ENCODE results near the gene NEXN.
"Not testable (repeated sequence)": the region's sequence is repeated elsewhere in the genome, so short reads cannot be mapped to it uniquely, and the experiment has no call there.

Gene NEXN

DNA sequence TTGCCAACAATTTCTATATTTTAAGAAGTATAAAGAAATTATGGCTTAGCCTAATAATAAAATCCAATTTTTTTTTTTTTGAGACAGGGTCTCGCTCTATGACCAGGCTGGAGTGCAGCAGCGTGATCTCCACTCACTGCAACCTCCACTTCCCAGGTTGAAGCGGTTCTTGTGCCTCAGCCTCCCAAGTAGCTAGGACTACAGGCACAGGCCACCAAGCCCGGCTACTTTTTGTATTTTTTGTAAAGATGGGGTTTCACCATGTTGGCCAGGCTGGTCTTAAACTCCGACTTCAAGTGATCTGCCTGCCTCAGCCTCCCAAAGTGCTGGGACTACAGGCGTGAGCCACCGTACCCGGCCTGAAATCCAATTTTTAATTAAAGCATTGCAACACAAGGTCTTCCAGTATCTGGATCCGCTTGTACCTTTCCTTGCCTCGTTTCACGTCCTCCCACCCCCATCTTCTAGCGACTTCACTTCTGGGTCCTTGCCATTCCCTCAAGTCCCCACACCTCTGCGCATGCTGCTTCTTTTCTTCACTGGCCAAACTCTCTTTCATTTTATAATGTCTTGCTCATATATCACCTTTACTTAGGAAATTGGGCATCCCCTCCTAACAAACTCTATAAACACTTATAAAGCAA lies 88.1 kb downstream of the NEXN start:
- H3K36me3 ChIP-seq (ENCODE audit: control insufficient read depth, insufficient read depth, low read length) = no peaks in the 10 kb centered on the region
- H3K27ac ChIP-seq (ENCODE audit: low read depth, low read length) = peak overlapping the region; percentile 98
- peaks cover 10% of the 10 kb centered on the region for H3K4me1 ChIP-seq (ENCODE audit: control insufficient read depth, insufficient read depth, low read length)
- no peaks in the 10 kb centered on the region for H3K27me3 ChIP-seq (ENCODE audit: control insufficient read depth, insufficient read depth, low read length)
- no peak overlapping the region for H3K9ac ChIP-seq (ENCODE audit: low read length)
- peak overlapping the region; percentile 82 for H3K4me3 ChIP-seq (ENCODE audit: low read length)

GRCh38 chr1:77977989-77978292 lies 89.5 kb downstream of the NEXN start:
- Histone ChIP-seq H3K27me3 (ENCODE audit: control insufficient read depth, insufficient read depth, low read length) (no peaks in the 10 kb centered on the region), H3K4me1 (ENCODE audit: control insufficient read depth, insufficient read depth, low read length) (peaks cover 10% of the 10 kb centered on the region), H3K27ac (ENCODE audit: low read depth, low read length) (peak overlapping the region; percentile 98), H3K9ac (ENCODE audit: low read length) (peak overlapping the region; percentile 95), H3K4me3 (ENCODE audit: low read length) (peak overlapping the region; percentile 82), H3K36me3 (ENCODE audit: control insufficient read depth, insufficient read depth, low read length) (no peaks in the 10 kb centered on the region)

- peaks cover 10% of the 10 kb centered on the region for H3K4me1 ChIP-seq (ENCODE audit: control insufficient read depth, insufficient read depth, low read length)
- H3K4me3 ChIP-seq (ENCODE audit: low read length) = peak overlapping the region; percentile 82
- H3K27ac ChIP-seq (ENCODE audit: low read depth, low read length) = peak overlapping the region; percentile 98
- no peaks in the 10 kb centered on the region for H3K36me3 ChIP-seq (ENCODE audit: control insufficient read depth, insufficient read depth, low read length)
- H3K9ac ChIP-seq (ENCODE audit: low read length) = peak overlapping the region; percentile 95
- no peaks in the 10 kb centered on the region for H3K27me3 ChIP-seq (ENCODE audit: control insufficient read depth, insufficient read depth, low read length)
These were observed 90.0 kb downstream of the NEXN start for GRCh38 chr1:77978293-77978968.

GRCh38 chr1:77978969-77979876 lies 90.8 kb downstream of the NEXN start, which contains the start of gene FUBP1:
FUBP1 (minus strand) TSS chr1:77979072; CDS start chr1:77979004, 68 bp downstream.
- Histone ChIP-seq H3K9ac (ENCODE audit: low read length) (peak within 1 kb of the TSS; percentile 95), H3K27ac (ENCODE audit: low read depth, low read length) (peak within 1 kb of the TSS; percentile 98), H3K27me3 (ENCODE audit: control insufficient read depth, insufficient read depth, low read length) (no peaks in the 10 kb centered on the region), H3K4me3 (ENCODE audit: low read length) (peak within 1 kb of the TSS; percentile 82), H3K36me3 (ENCODE audit: control insufficient read depth, insufficient read depth, low read length) (no peaks in the 10 kb centered on the region), H3K4me1 (ENCODE audit: control insufficient read depth, insufficient read depth, low read length) (peaks cover 10% of the 10 kb centered on the region)

GRCh38 chr1:77983352-77983996 lies 95.0 kb downstream of the NEXN start:
- H3K27ac ChIP-seq (ENCODE audit: low read depth, low read length); H3K36me3 ChIP-seq (ENCODE audit: control insufficient read depth, insufficient read depth, low read length); H3K27me3 ChIP-seq (ENCODE audit: control insufficient read depth, insufficient read depth, low read length); H3K4me1 ChIP-seq (ENCODE audit: control insufficient read depth, insufficient read depth, low read length); H3K4me3 ChIP-seq (ENCODE audit: low read length); H3K9ac ChIP-seq (ENCODE audit: low read length): not testable (repeated sequence)

GRCh38 chr1:77983997-77984355 lies 95.6 kb downstream of the NEXN start:
- H3K27me3 ChIP-seq (ENCODE audit: control insufficient read depth, insufficient read depth, low read length) = no peaks in the 10 kb centered on the region
- no peak overlapping the region for H3K9ac ChIP-seq (ENCODE audit: low read length)
- H3K36me3 ChIP-seq (ENCODE audit: control insufficient read depth, insufficient read depth, low read length) = no peaks in the 10 kb centered on the region
- H3K4me3 ChIP-seq (ENCODE audit: low read length) = no peak overlapping the region
- H3K4me1 ChIP-seq (ENCODE audit: control insufficient read depth, insufficient read depth, low read length) = peaks cover 5% of the 10 kb centered on the region
- no peak overlapping the region for H3K27ac ChIP-seq (ENCODE audit: low read depth, low read length)

DNA sequence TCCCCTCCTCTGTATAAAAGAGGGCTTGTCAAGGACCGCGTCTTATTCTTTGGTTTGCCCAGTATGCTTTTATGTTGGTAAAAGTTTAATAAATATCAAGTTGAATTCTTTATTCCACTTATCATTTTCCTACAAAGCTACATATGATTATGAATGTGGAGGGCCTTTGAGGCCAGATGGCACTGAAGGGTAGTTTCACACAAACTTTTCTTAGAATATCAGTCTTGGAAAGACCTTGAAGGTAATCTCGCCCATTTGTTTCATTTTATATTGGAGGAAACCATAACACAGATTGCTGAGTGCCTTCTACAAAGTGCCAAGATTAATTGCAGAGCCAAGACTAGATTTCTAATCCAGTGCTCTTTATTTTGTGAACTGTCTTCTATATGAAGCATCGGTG lies 96.2 kb downstream of the NEXN start:
- Histone ChIP-seq H3K4me3 (ENCODE audit: low read length) (no peak overlapping the region), H3K9ac (ENCODE audit: low read length) (no peak overlapping the region), H3K4me1 (ENCODE audit: control insufficient read depth, insufficient read depth, low read length) (peaks cover 5% of the 10 kb centered on the region), H3K27ac (ENCODE audit: low read depth, low read length) (no peak overlapping the region), H3K36me3 (ENCODE audit: control insufficient read depth, insufficient read depth, low read length) (no peaks in the 10 kb centered on the region), H3K27me3 (ENCODE audit: control insufficient read depth, insufficient read depth, low read length) (no peaks in the 10 kb centered on the region)

DNA sequence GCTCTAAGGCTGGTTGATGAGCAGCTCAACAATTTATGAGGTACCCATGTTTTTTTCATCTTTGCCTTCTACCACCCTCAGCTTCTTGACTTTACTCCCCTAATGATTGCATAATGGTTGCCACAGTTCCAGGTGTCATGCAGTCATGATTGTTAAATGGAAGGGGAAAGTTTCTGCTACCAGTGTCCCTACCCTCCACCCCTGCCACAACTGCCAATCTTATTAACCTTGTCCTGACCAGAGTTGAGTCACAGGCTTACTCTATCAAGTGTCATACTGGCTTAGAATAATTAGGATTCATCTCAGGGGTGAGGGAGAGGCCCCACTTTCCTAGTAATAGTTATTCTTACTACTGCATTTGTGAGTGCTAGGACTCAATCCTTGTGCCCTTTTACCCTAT lies 98.4 kb downstream of the NEXN start:
- no peak overlapping the region for H3K9ac ChIP-seq (ENCODE audit: low read length)
- no peaks in the 10 kb centered on the region for H3K36me3 ChIP-seq (ENCODE audit: control insufficient read depth, insufficient read depth, low read length)
- H3K4me1 ChIP-seq (ENCODE audit: control insufficient read depth, insufficient read depth, low read length) = no peaks in the 10 kb centered on the region
- H3K27me3 ChIP-seq (ENCODE audit: control insufficient read depth, insufficient read depth, low read length) = no peaks in the 10 kb centered on the region
- no peak overlapping the region for H3K4me3 ChIP-seq (ENCODE audit: low read length)
- no peak overlapping the region for H3K27ac ChIP-seq (ENCODE audit: low read depth, low read length)

DNA sequence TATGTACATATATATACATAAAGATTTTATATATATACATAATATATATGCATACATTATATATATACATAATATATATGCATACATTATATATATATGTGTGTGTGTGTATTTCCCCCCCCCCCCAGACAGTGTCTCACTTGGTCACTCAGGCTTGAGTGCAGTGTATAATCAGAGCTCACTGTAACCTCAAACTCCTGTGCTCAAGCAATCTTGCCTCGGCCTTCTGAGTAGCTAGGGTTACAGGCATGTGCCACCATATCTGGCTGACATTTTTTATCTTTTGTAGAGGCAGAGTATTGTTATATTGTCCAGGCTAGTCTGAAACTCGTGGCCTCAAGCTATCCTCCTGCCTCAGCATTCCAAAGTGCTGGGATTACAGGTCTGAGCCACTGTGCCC lies 99.5 kb downstream of the NEXN start:
- Histone ChIP-seq H3K4me3 (ENCODE audit: low read length) (no peak overlapping the region), H3K27ac (ENCODE audit: low read depth, low read length) (no peak overlapping the region), H3K27me3 (ENCODE audit: control insufficient read depth, insufficient read depth, low read length) (no peaks in the 10 kb centered on the region), H3K4me1 (ENCODE audit: control insufficient read depth, insufficient read depth, low read length) (no peaks in the 10 kb centered on the region), H3K36me3 (ENCODE audit: control insufficient read depth, insufficient read depth, low read length) (no peaks in the 10 kb centered on the region), H3K9ac (ENCODE audit: low read length) (no peak overlapping the region)

DNA sequence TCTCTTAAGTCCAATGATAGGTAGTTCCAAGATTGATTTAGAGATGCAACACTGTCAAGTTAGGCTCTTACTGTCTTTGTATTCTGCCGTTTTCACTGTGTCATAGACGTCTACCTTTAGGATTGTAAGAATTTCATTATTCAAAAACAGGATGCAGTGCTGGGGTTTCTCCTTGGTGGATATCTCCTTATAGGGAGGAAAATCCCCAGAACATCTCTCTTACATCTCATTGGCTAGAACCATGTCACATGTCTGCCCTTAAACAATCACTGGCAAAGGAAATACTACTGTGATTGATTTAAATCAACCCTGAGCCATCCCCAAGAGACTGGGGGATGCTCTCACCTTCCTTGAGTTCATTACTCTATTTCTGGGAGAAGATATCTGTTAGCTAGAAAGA lies 101.3 kb downstream of the NEXN start:
- no peak overlapping the region for H3K9ac ChIP-seq (ENCODE audit: low read length)
- no peaks in the 10 kb centered on the region for H3K4me1 ChIP-seq (ENCODE audit: control insufficient read depth, insufficient read depth, low read length)
- H3K27me3 ChIP-seq (ENCODE audit: control insufficient read depth, insufficient read depth, low read length) = no peaks in the 10 kb centered on the region
- H3K4me3 ChIP-seq (ENCODE audit: low read length) = no peak overlapping the region
- no peaks in the 10 kb centered on the region for H3K36me3 ChIP-seq (ENCODE audit: control insufficient read depth, insufficient read depth, low read length)
- H3K27ac ChIP-seq (ENCODE audit: low read depth, low read length) = no peak overlapping the region

DNA sequence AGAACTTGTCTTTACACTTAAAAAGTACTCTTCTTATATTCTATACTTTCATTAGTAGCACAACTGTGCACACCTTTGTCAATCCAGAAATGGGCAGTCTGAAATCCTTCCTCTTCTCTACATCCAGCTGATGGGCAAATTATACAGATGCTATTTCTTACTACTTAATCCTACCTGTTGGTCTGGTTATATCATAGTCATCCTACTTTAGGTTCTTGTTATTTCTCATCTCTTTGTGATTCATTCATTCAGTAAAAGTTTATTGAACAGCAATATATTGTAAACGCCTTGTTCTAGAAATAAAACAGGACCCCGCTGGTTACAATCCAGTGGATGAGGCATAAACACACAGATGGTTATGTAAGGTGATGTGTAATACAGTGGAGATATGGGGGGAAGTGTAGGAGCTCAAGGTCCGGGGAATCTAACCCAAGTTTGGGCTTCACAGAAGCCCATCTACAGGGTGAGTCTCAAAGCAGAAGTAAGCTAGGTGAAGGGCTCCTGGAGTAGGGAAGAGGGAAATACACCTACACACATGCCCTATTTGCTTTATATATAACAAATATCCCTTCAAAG lies 102.3 kb downstream of the NEXN start:
- Histone ChIP-seq H3K27ac (ENCODE audit: low read depth, low read length) (no peak overlapping the region), H3K4me3 (ENCODE audit: low read length) (no peak overlapping the region), H3K4me1 (ENCODE audit: control insufficient read depth, insufficient read depth, low read length) (no peaks in the 10 kb centered on the region), H3K9ac (ENCODE audit: low read length) (no peak overlapping the region), H3K27me3 (ENCODE audit: control insufficient read depth, insufficient read depth, low read length) (no peaks in the 10 kb centered on the region), H3K36me3 (ENCODE audit: control insufficient read depth, insufficient read depth, low read length) (no peaks in the 10 kb centered on the region)

DNA sequence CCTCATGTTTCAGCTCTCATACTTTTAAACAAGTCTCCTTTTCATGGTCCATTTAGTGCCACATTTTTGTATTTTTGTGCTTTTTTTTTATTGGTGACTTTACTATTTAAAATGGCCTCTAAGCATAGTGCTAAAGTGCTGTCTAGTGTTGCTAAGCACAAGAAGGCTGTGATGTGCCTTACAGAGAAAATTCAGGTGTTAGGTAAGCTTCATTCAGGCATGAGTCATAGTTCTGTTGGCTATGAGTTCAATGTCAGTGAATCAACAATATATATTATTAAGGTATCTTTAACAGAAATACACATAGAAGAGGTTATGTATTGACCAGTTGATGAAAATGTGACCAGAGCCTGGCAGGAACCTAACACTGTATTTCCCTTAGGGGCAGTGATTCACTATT lies 103.2 kb downstream of the NEXN start:
- Histone ChIP-seq H3K4me3 (ENCODE audit: low read length) (no peak overlapping the region), H3K27ac (ENCODE audit: low read depth, low read length) (no peak overlapping the region), H3K9ac (ENCODE audit: low read length) (no peak overlapping the region), H3K36me3 (ENCODE audit: control insufficient read depth, insufficient read depth, low read length) (no peaks in the 10 kb centered on the region), H3K4me1 (ENCODE audit: control insufficient read depth, insufficient read depth, low read length) (no peaks in the 10 kb centered on the region), H3K27me3 (ENCODE audit: control insufficient read depth, insufficient read depth, low read length) (no peaks in the 10 kb centered on the region)

Measured in rectal smooth muscle tissue (tissue), 1 donor.